Lower leg skin (tissue), 3 donors: ENCODE results near the gene CHD6.

Experiments used
- CTCF ChIP-seq, 3 donors: fragments of 450-650 bp; IDR thresholded peaks; one replicate each; pipeline ENCODE4 v1.5.1; 2016; ENCODE audit warnings: antibody characterized with exemption in 3 of 3, mild to moderate bottlenecking in 3 of 3, moderate library complexity in 2 of 3
- POLR2A ChIP-seq, 2 donors: fragments of 450-650 bp; IDR thresholded peaks; one replicate each; pipeline ENCODE4 v1.6.1; 2016 to 2017; ENCODE audit warnings: antibody characterized with exemption in 2 of 2, mild to moderate bottlenecking in 1 of 2, moderate library complexity in 1 of 2

GRCh38 chr20:41530923-41531322 is 87.3 kb downstream of the CHD6 start:
- TF ChIP-seq CTCF (IDR thresholded peaks at IDR 0.05) = no peak
- no peak for TF ChIP-seq POLR2A (IDR thresholded peaks at IDR 0.05)
